BLaER1 (cell line): Measurements from ENCODE around the gene ATP2B3.

Source experiments
- H3K27ac ChIP-seq: shearing (Covaris generic); formaldehyde crosslinking; 2 replicates; pipeline ENCODE4 v1.8.1; 2022
- H3K27me3 ChIP-seq: shearing (Covaris generic); formaldehyde crosslinking; 2 replicates; pipeline ENCODE4 v1.8.1; 2022
- H3K36me3 ChIP-seq: shearing (Covaris generic); formaldehyde crosslinking; 2 replicates; pipeline ENCODE4 v1.8.1; 2022
- H3K4me1 ChIP-seq: shearing (Covaris generic); formaldehyde crosslinking; 2 replicates; pipeline ENCODE4 v1.8.1; 2022
- H3K4me2 ChIP-seq: shearing (Covaris generic); formaldehyde crosslinking; 2 replicates; pipeline ENCODE4 v1.8.1; 2022
- H3K4me3 ChIP-seq: shearing (Covaris generic); formaldehyde crosslinking; 2 replicates; pipeline ENCODE4 v1.8.1; 2022
- H3K9ac ChIP-seq: shearing (Covaris generic); formaldehyde crosslinking; 2 replicates; pipeline ENCODE4 v1.8.1; 2022
- H3K9me3 ChIP-seq: shearing (Covaris generic); formaldehyde crosslinking; 2 replicates; pipeline ENCODE4 v1.8.1; 2022
- H4K20me1 ChIP-seq: shearing (Covaris generic); formaldehyde crosslinking; 2 replicates; pipeline ENCODE4 v1.8.1; 2022
- Cebpa-rat ChIP-seq: shearing (Covaris generic); IDR thresholded peaks from 2 replicates; pipeline ENCODE4 v1.8.1; 2022

Gene ATP2B3

DNA sequence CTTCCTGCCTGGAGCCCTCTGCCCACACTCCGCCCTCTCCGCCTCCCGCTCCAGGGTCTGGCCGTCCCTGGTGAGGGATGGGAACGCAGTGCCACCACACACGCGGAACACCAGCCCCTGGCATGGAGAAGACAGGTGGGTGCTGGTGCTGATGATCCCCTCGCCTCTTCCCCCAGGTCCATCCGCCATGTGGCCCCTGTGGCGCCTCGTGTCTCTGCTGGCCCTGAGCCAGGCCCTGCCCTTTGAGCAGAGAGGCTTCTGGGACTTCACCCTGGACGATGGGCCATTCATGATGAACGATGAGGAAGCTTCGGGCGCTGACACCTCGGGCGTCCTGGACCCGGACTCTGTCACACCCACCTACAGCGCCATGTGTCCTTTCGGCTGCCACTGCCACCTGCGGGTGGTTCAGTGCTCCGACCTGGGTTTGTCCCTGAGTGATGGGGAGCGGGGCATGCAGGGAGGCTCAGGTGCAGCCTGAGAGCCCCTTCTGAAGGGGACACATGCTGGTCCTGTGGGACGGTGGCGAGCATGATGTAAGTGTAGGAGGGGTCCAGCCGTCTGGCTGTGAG lies 12.9 kb upstream of the ATP2B3 start:
- Histone ChIP-seq H3K9ac (no peak overlapping the region), H3K4me3 (no peak overlapping the region), H3K4me1 (peaks cover 46% of the 10 kb centered on the region), H4K20me1 (no peaks in the 10 kb centered on the region), H3K27ac (no peak overlapping the region), H3K36me3 (no peaks in the 10 kb centered on the region), H3K4me2 (no peak overlapping the region), H3K27me3 (no peaks in the 10 kb centered on the region), H3K9me3 (no peaks in the 10 kb centered on the region; the same call in 1 of the 2 replicates)
- no peak for TF ChIP-seq Cebpa-rat

DNA sequence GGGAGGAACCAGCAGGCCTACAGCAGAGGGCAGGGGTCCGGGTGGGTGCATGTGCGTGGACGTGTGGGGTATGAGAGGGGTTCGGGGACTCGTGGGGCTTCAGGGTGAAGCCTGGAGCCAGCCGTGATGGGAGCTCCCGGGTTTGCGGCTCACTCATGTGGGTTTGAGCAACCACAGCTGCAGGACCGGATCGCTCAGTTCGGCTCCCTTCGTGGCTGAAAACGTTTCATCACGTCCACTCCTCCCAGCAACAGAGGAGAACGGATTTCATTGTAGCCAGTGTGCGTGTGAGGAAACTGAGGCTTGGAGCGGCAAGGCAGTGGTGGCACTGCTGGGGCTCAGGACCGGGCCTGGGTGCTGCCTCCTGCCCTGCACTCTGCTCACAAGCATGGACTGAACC lies 12.1 kb upstream of the ATP2B3 start:
- Histone ChIP-seq H3K36me3 (no peaks in the 10 kb centered on the region), H4K20me1 (no peaks in the 10 kb centered on the region), H3K9me3 (no peaks in the 10 kb centered on the region; the same call in 1 of the 2 replicates), H3K27me3 (no peaks in the 10 kb centered on the region), H3K4me3 (no peak overlapping the region), H3K4me2 (no peak overlapping the region), H3K4me1 (peaks cover 54% of the 10 kb centered on the region), H3K27ac (no peak overlapping the region), H3K9ac (no peak overlapping the region)
- TF ChIP-seq Cebpa-rat, result no peak

DNA sequence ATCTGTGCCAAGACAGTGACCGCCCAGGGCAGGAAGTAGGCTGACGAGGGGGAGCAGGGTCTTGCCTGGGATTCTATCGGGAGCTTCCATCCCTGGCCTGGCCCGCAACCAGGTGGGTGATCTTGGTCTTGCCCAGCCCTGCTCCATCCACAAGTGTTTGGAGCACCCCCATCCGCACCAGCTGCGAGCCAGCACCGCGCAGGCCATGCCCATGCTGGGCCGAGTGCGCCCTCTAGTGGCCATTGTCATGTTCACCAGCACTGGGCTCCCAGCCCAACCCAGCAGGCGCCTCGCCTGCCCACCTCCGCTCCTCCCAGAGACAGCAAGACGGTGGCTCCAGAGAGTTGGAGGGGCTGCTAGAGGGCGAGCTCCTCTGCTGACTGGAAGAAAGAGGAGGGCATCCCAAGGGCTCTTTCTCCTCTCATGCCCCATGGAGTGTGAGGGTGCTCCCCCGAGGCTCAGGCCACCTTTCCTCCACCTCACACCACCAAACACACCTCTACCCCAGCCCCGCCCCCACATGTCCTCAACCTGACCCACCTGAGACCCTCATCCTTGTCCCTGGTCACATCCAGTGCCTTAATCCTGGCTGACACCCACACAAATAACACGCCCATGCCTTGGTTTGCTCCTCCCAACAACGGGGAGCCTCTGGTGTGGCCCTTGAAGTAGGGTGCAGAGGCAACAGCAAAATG lies 9.8 kb upstream of the ATP2B3 start:
- H3K4me3 ChIP-seq, result peak overlapping the region; percentile 31; the same call in 1 of the 2 replicates
- no peak for TF ChIP-seq Cebpa-rat
- peak overlapping the region; percentile 70 for H3K4me2 ChIP-seq
- no peaks in the 10 kb centered on the region for H3K27me3 ChIP-seq
- H3K9ac ChIP-seq, result peak overlapping the region; percentile 28; the same call in 1 of the 2 replicates
- H3K9me3 ChIP-seq, result no peaks in the 10 kb centered on the region; the same call in 1 of the 2 replicates
- H3K36me3 ChIP-seq, result no peaks in the 10 kb centered on the region
- peaks cover 73% of the 10 kb centered on the region for H3K4me1 ChIP-seq
- H4K20me1 ChIP-seq, result no peaks in the 10 kb centered on the region
- peak overlapping the region; percentile 77 for H3K27ac ChIP-seq

DNA sequence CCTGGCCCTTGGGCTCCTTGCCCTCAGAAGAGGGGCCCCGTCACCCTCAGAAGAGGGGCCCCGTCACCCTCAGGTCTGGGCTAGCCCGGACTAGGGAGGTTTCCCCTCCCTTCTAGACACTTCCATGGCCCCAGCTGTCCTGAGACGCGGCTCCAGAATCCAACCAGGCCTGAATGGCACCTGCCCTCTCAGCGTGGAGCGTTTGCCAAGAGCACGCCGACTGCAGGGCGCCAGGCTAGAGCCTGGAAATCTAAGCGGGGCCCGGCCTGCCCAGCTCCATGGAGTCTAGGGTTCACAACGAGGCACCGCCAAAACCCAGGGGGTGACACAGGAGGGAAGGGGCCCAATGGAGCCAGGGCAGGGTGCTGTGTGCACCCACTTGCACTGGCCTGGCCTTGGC lies 7.8 kb upstream of the ATP2B3 start:
- peaks cover 60% of the 10 kb centered on the region for H3K4me1 ChIP-seq
- peak overlapping the region; percentile 53; the same call in 1 of the 2 replicates for H3K27ac ChIP-seq
- H3K36me3 ChIP-seq, result no peaks in the 10 kb centered on the region
- TF ChIP-seq Cebpa-rat, result no peak
- H3K4me3 ChIP-seq, result no peak overlapping the region
- peaks cover 4% of the 10 kb centered on the region; the same call in 1 of the 2 replicates for H3K27me3 ChIP-seq
- H4K20me1 ChIP-seq, result 0 out of 2 replicates have a peak, but pooled peaks cover 3% of the 10 kb centered on the region
- H3K9me3 ChIP-seq, result no peaks in the 10 kb centered on the region
- peak overlapping the region; percentile 70 for H3K4me2 ChIP-seq
- peak overlapping the region; percentile 15; the same call in 1 of the 2 replicates for H3K9ac ChIP-seq

DNA sequence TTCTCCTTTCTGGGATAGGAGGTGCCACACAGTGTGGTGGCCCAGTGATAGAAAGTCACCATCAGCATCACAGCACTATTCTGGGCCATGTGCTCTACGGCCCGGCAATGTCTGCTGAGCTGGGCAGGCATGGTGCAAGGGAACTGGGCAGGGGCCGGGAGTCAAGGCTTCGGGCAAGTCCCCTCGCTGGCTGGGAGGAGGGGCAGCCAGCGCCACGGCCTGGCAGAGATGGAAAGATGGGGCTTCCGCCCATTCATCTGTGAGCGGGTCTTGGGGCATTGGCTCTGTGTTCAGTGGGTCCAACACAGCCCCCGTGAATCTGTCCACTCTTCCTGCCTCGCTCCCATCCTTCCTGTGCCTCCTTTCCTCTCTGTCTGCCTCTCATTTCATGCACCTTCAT lies 7.1 kb upstream of the ATP2B3 start:
- Histone ChIP-seq H3K27ac (no peak overlapping the region), H3K9ac (no peak overlapping the region), H4K20me1 (peaks cover 6% of the 10 kb centered on the region; the same call in 1 of the 2 replicates), H3K9me3 (no peaks in the 10 kb centered on the region), H3K4me1 (peaks cover 63% of the 10 kb centered on the region), H3K36me3 (no peaks in the 10 kb centered on the region), H3K27me3 (peaks cover 7% of the 10 kb centered on the region), H3K4me2 (no peak overlapping the region; the same call in 1 of the 2 replicates), H3K4me3 (no peak overlapping the region)
- TF ChIP-seq Cebpa-rat, result no peak

DNA sequence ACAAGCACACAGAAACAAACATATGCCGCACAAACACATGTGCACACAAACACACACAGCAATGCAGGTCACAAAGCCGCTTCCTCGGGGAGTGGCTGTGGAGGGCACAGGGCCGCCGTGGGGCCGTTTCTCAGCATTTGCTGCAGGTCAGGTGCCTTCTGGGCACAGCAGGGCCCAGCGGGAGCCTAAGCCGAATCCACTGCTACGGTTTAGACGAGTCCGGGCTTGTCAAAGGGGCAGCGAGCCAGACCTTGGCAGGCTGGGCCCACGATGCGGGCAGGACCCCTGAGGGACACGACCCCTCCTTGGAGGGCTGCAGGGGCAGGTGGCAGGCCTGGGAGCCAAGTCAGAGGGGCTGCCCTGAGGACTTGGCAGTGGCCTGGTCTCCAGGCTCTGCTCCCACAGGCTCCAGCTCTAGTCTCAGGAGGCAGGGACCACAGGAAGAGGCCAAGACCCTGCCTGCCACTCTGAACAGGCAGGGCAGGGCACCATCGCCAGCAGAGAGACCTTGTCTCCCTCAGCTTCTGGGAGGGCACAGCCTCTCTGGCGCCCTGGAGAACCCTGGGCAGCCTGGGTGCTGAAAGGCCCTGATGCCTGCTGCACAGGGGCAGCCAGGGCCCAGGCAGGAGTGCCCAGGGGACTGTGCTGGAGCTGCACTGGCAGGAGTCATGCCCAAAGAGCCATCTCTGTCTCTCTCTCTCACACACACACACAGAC lies 5.5 kb upstream of the ATP2B3 start:
- Histone ChIP-seq H3K9me3 (no peaks in the 10 kb centered on the region), H3K27ac (no peak overlapping the region)

DNA sequence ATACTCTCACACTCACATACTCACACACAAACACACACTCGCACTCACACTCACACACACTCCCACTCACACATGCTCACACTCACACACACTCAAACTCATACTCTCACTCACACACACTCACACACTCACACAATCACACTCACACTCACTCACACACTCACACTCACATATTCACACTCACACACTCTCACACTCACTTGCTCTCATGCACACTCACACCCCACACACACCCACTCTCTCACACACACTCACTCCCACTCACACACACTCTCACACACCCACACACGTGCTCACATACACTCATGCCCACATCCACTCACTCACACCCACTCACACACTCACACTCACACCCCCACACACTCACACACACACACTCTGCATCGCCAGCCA lies 4.9 kb upstream of the ATP2B3 start:
- H4K20me1 ChIP-seq, result peaks cover 6% of the 10 kb centered on the region; the same call in 1 of the 2 replicates
- peaks cover 29% of the 10 kb centered on the region for H3K27me3 ChIP-seq
- H3K4me1 ChIP-seq, result peaks cover 65% of the 10 kb centered on the region

More for the DNA sequence above, 5.5 kb upstream of the ATP2B3 start:
- no peak overlapping the region for H3K4me3 ChIP-seq
- H3K4me2 ChIP-seq, result 0 out of 2 replicates have a peak overlapping the region, but pooled peaks have one; percentile 1
- peaks cover 6% of the 10 kb centered on the region; the same call in 1 of the 2 replicates for H4K20me1 ChIP-seq
- H3K4me1 ChIP-seq, result peaks cover 71% of the 10 kb centered on the region
- no peak overlapping the region; the same call in 1 of the 2 replicates for H3K9ac ChIP-seq
- H3K27me3 ChIP-seq, result peaks cover 23% of the 10 kb centered on the region
- TF ChIP-seq Cebpa-rat, result no peak
- no peaks in the 10 kb centered on the region for H3K36me3 ChIP-seq

DNA sequence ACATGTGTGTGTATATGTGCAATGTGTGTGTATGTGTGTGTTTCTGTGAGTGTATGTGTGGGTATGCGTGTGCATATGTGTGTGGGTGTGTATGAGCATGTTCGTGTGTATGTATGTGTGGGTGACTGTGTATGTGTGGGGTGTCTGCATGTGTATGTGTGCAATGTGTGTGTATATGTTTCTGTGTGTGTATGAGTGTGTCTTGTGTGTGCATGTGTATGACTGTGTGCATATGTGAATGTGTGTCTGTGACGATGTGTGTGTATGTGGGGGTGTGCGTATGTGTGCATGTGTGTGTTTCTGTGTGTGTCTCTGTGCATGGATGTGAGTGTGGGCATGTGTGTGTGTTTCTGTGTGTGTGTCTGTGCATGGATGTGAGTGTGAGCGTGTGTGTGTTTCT lies 4.2 kb upstream of the ATP2B3 start:
- no peaks in the 10 kb centered on the region for H3K36me3 ChIP-seq
- peaks cover 36% of the 10 kb centered on the region for H3K27me3 ChIP-seq
- H3K4me3 ChIP-seq, result no peak overlapping the region
- no peak overlapping the region for H3K4me2 ChIP-seq
- no peaks in the 10 kb centered on the region for H3K9me3 ChIP-seq
- peaks cover 58% of the 10 kb centered on the region for H3K4me1 ChIP-seq
- no peak overlapping the region for H3K9ac ChIP-seq
- H4K20me1 ChIP-seq, result peaks cover 6% of the 10 kb centered on the region; the same call in 1 of the 2 replicates
- H3K27ac ChIP-seq, result no peak overlapping the region
- no peak for TF ChIP-seq Cebpa-rat

More for the DNA sequence above, 4.9 kb upstream of the ATP2B3 start:
- no peak overlapping the region for H3K9ac ChIP-seq
- no peak overlapping the region for H3K4me3 ChIP-seq
- no peak for TF ChIP-seq Cebpa-rat
- no peaks in the 10 kb centered on the region for H3K9me3 ChIP-seq
- H3K4me2 ChIP-seq, result no peak overlapping the region
- H3K36me3 ChIP-seq, result no peaks in the 10 kb centered on the region
- no peak overlapping the region for H3K27ac ChIP-seq

DNA sequence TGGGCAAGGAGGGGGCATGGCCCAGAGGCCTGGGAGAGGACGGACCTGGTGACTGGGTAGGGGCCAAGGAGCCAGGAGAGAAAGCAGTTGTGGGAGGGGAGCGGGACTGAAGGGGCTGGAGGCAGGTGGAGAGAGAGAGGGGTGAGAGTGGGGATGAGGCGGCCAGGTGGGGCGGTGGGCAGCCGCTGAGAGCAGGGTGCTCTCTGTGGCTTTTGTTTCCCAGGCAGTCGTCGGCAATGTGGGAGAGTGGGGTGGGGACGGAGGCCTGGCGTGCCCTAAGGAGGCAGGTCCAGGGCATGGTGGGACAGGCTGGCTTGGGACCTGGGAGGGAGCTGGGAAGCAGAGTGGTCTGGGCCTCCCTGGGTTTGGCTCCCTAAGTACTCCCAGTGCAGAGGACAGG lies 3.2 kb upstream of the ATP2B3 start:
- Histone ChIP-seq H3K9me3 (no peaks in the 10 kb centered on the region), H3K27ac (no peak overlapping the region), H3K36me3 (no peaks in the 10 kb centered on the region), H3K4me2 (no peak overlapping the region), H3K27me3 (peaks cover 46% of the 10 kb centered on the region), H4K20me1 (peaks cover 6% of the 10 kb centered on the region; the same call in 1 of the 2 replicates), H3K9ac (no peak overlapping the region), H3K4me3 (no peak overlapping the region), H3K4me1 (peaks cover 48% of the 10 kb centered on the region)
- no peak for TF ChIP-seq Cebpa-rat
